ENCODE measurements around the gene PLA2G2D. TPM values are rescaled to one million over a fixed set of nuclear protein-coding genes. Genes with fewer than 3 reads are reported as not detected.

The PLA2G2D gene
- total RNA-seq, 2 donors from 2014 or later = not detected

GRCh38 chr1:20142001-20142710 is 22.8 kb upstream of the PLA2G2D start:
- Histone ChIP-seq H3K36me3 (no peaks in the 10 kb centered on the region), H3K27ac (no peak overlapping the region), H3K27me3 (replicated peaks; ENCODE audit: insufficient read depth) (no peaks in the 10 kb centered on the region), H3K4me1 (ENCODE audit: control insufficient read depth in 1 of 2, low read depth in 2 of 2) (no peaks in the 10 kb centered on the region), H3K4me3 (no peak overlapping the region), H3K9me3 (no peaks in the 10 kb centered on the region)
- TF ChIP-seq, protein P1, sequence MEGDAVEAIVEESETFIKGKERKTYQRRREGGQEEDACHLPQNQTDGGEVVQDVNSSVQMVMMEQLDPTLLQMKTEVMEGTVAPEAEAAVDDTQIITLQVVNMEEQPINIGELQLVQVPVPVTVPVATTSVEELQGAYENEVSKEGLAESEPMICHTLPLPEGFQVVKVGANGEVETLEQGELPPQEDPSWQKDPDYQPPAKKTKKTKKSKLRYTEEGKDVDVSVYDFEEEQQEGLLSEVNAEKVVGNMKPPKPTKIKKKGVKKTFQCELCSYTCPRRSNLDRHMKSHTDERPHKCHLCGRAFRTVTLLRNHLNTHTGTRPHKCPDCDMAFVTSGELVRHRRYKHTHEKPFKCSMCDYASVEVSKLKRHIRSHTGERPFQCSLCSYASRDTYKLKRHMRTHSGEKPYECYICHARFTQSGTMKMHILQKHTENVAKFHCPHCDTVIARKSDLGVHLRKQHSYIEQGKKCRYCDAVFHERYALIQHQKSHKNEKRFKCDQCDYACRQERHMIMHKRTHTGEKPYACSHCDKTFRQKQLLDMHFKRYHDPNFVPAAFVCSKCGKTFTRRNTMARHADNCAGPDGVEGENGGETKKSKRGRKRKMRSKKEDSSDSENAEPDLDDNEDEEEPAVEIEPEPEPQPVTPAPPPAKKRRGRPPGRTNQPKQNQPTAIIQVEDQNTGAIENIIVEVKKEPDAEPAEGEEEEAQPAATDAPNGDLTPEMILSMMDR (IDR thresholded peaks at IDR 0.05) = no peak
- ATAC-seq (ENCODE audit: insufficient number of reproducible peaks, low FRiP score, low read depth) = no peak
- no peak for DNase-seq (ENCODE audit: low spot score)

GRCh38 chr1:20141466-20141865 is 22.1 kb upstream of the PLA2G2D start:
- Histone ChIP-seq H3K36me3 (no peaks in the 10 kb centered on the region), H3K4me1 (ENCODE audit: control insufficient read depth in 1 of 2, low read depth in 2 of 2) (no peaks in the 10 kb centered on the region), H3K27me3 (replicated peaks; ENCODE audit: insufficient read depth) (no peaks in the 10 kb centered on the region), H3K4me3 (no peak overlapping the region), H3K9me3 (no peaks in the 10 kb centered on the region), H3K27ac (no peak overlapping the region)
- no peak for DNase-seq (ENCODE audit: low spot score)
- ATAC-seq (ENCODE audit: insufficient number of reproducible peaks, low FRiP score, low read depth) = no peak
- TF ChIP-seq, protein P1 (IDR thresholded peaks at IDR 0.05) = no peak

- H3K27ac ChIP-seq = no peak overlapping the region
- H3K4me3 ChIP-seq = no peak overlapping the region
- no peak for ATAC-seq (ENCODE audit: insufficient number of reproducible peaks, low FRiP score, low read depth)
- H3K9me3 ChIP-seq = no peaks in the 10 kb centered on the region
- no peak for DNase-seq (ENCODE audit: low spot score)
- TF ChIP-seq, protein P1 (IDR thresholded peaks at IDR 0.05) = no peak
- no peaks in the 10 kb centered on the region for H3K27me3 ChIP-seq (replicated peaks; ENCODE audit: insufficient read depth)
- H3K4me1 ChIP-seq (ENCODE audit: control insufficient read depth in 1 of 2, low read depth in 2 of 2) = no peaks in the 10 kb centered on the region
- no peaks in the 10 kb centered on the region for H3K36me3 ChIP-seq
Measured at GRCh38 chr1:20141001-20141400, 21.7 kb upstream of the PLA2G2D start.

DNA sequence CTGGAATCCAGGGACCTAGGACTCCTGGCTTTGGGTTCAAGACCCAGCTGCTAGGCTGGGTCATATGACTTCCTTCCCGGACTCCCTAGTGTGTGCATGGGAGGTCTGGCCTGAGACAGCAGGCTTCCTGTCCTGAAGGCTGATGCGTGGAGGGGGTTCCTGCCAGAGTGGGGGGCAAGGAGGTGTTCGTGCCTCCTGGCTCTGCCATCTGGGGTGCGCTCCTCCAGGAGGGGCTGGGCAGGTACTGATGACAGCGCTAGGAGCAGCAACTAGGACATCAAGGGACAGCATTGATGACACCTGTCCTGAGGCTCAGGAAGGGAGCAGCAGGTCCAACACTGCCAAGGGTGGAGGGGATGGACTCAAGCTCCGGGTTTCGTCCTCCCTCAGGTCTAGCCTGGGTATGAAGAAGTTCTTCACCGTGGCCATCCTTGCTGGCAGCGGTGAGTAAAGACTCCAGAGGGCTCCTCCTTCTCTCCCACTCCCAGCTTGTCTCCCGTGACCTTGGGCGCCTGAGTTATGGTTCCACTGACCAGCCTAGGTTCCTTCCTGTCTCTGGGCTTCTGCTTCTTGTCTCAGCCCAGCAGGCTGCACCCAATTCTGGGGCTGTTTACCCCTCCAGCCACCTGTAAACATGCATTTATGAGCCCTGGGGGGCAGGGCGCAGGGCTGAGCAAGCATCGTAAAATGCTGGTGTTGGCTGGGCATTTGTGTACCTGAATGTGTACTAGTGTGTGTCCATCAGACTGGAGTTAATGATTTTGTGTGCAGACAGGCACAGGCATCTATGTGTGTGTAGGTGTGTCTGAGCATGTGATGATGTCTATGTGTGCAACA is 20.7 kb upstream of the PLA2G2D start:
- no peak for ATAC-seq (ENCODE audit: insufficient number of reproducible peaks, low FRiP score, low read depth)
- DNase-seq (ENCODE audit: low spot score) = no peak
- TF ChIP-seq, protein P1 (IDR thresholded peaks at IDR 0.05) = no peak
- Histone ChIP-seq H3K27ac (no peak overlapping the region), H3K4me1 (ENCODE audit: control insufficient read depth in 1 of 2, low read depth in 2 of 2) (no peaks in the 10 kb centered on the region), H3K4me3 (no peak overlapping the region), H3K36me3 (no peaks in the 10 kb centered on the region), H3K27me3 (replicated peaks; ENCODE audit: insufficient read depth) (no peaks in the 10 kb centered on the region), H3K9me3 (no peaks in the 10 kb centered on the region)

GRCh38 chr1:20138961-20139550 is 19.7 kb upstream of the PLA2G2D start, which contains the start of gene PLA2G2F:
Gene PLA2G2F, plus strand, starts transcription at chr1:20139323. Its CDS starts 105 bp downstream, at chr1:20139428.
- H3K4me1 ChIP-seq (ENCODE audit: control insufficient read depth in 1 of 2, low read depth in 2 of 2) = no peaks in the 10 kb centered on the region
- TF ChIP-seq, protein P1 (IDR thresholded peaks at IDR 0.05) = no peak
- no peaks in the 10 kb centered on the region for H3K27me3 ChIP-seq (replicated peaks; ENCODE audit: insufficient read depth)

More at GRCh38 chr1:20138961-20139550, 19.7 kb upstream of the PLA2G2D start, which contains the start of gene PLA2G2F:
- H3K27ac ChIP-seq = no peak within 1 kb of the TSS
- no peak within 1 kb of the TSS for H3K4me3 ChIP-seq
- DNase-seq (ENCODE audit: low spot score) (no peak), ATAC-seq (ENCODE audit: insufficient number of reproducible peaks, low FRiP score, low read depth) (no peak)
- H3K9me3 ChIP-seq = no peaks in the 10 kb centered on the region
- no peaks in the 10 kb centered on the region for H3K36me3 ChIP-seq

All from thoracic aorta (tissue), 2 donors.